A549 (cell line): Measurements from ENCODE around the gene APOBEC3C. TPM values are rescaled to one million over a fixed set of nuclear protein-coding genes. Genes with fewer than 3 reads are reported as not detected.

ENCODE experiments used
- ATAC-seq, 2 experiments: fragments of 200-7000 bp in 1 of 2; fragments of >200 bp in 1 of 2; cut with Nextera tagmentation in 1 of 2; cut with Tn5 transposase in 1 of 2; 3 replicates each; pipeline versions ENCODE4 v1.8.0 to v1.9.1; 2018 to 2020; ENCODE audit warnings: mild to moderate bottlenecking in 1 of 2, moderate library complexity in 1 of 2
- CTCF ChIA-PET: fragments of 300-600 bp; sonication (Branson Sonifier 250); formaldehyde crosslinking; extraction: SDS; loops from one replicate; lab custom pipeline; 2021; ENCODE audit warnings: antibody characterized with exemption, inconsistent platforms; lab: Yijun Ruan, JAX
- POLR2A ChIA-PET: fragments of 350-600 bp; formaldehyde crosslinking; extraction: SDS; loops from one replicate; lab custom pipeline; 2021; ENCODE audit warnings: antibody characterized with exemption, inconsistent platforms; lab: Yijun Ruan, JAX
- DNase-seq, 2 experiments: peaks; one replicate each; pipeline versions ENCODE4 v3.0.0 to v3.0.0-alpha.2; 2011 to 2016; ENCODE audit warnings: low read depth in 1 of 2, low spot score in 1 of 2
- FAIRE-seq: peaks from 2 replicates; lab custom pipeline; 2011; peaks lifted over from hg19 to GRCh38; lab: Jason Lieb, UNC
- H3K27ac ChIP-seq, 2 experiments: fragments of >200 bp; sonication (Bioruptor Twin); formaldehyde crosslinking; 3 replicates each; pipeline ENCODE4 v1.5.1; 2016 to 2017
- H3K4me1 ChIP-seq: fragments of >200 bp; sonication (Bioruptor Twin); formaldehyde crosslinking; 3 replicates; pipeline ENCODE4 v1.6.1; 2016
- H3K4me2 ChIP-seq: fragments of >200 bp; sonication (Bioruptor Twin); formaldehyde crosslinking; 3 replicates; pipeline ENCODE4 v1.6.1; 2016
- H3K4me3 ChIP-seq: fragments of >200 bp; sonication (Bioruptor Twin); formaldehyde crosslinking; 3 replicates; pipeline ENCODE4 v1.5.1; 2016
- H3K9me3 ChIP-seq: fragments of >200 bp; sonication (Bioruptor Twin); formaldehyde crosslinking; 3 replicates; pipeline ENCODE4 v1.6.1; 2016
- ATOH8 ChIP-seq: fragments of 250-450 bp; sonication (Bioruptor Pico); IDR thresholded peaks from 2 replicates; pipeline ENCODE4 v1.5.0; 2020; ENCODE audit warnings: low read depth, mild to moderate bottlenecking, moderate library complexity
- BCL3 ChIP-seq: fragments of >200 bp; sonication (Bioruptor Twin); formaldehyde crosslinking; IDR thresholded peaks from 3 replicates; pipeline ENCODE4 v1.6.1; 2016
- CBX8 ChIP-seq: fragments of 200-600 bp; sonication (generic); IDR thresholded peaks from 2 replicates; pipeline ENCODE4 v1.6.1; 2016
- CEBPB ChIP-seq, 2 experiments: fragments of >200 bp in 1 of 2; sonication (Bioruptor Twin) in 1 of 2; formaldehyde crosslinking in 1 of 2; IDR thresholded peaks; 2 replicates each; pipeline ENCODE4 v1.6.1; 2012 to 2016
- CHD2 ChIP-seq: fragments of 150-350 bp; IDR thresholded peaks from 2 replicates; pipeline ENCODE4 v1.6.1; 2014; ENCODE audit warnings: low read length; ENCODE audit not compliant: partially characterized antibody
- CHD4 ChIP-seq: fragments of 200-600 bp; sonication (generic); IDR thresholded peaks from 2 replicates; pipeline ENCODE4 v1.6.1; 2016; ENCODE audit warnings: antibody characterized with exemption, mild to moderate bottlenecking, borderline replicate concordance
- FOSL2 ChIP-seq, 2 experiments: fragments of 450-650 bp in 1 of 2; fragments of >200 bp in 1 of 2; sonication (Bioruptor Twin) in 1 of 2; formaldehyde crosslinking; IDR thresholded peaks; 2 replicates each; pipeline versions ENCODE4 v1.5.0 to v1.6.1; 2016 to 2020; ENCODE audit warnings: mild to moderate bottlenecking in 1 of 2, moderate library complexity in 1 of 2
- GATA3 ChIP-seq: IDR thresholded peaks from 2 replicates; pipeline ENCODE4 v1.6.1; 2012; ENCODE audit warnings: borderline replicate concordance
- HDAC2 ChIP-seq: fragments of 200-600 bp; sonication (generic); IDR thresholded peaks from 2 replicates; pipeline ENCODE4 v1.6.1; 2016
- HES2 ChIP-seq: fragments of >200 bp; sonication (Bioruptor Twin); formaldehyde crosslinking; IDR thresholded peaks from 2 replicates; pipeline ENCODE4 v1.6.1; 2016
- HOXA7 ChIP-seq: fragments of 250-450 bp; sonication (Bioruptor Pico); IDR thresholded peaks from 2 replicates; pipeline ENCODE4 v1.5.0; 2020; ENCODE audit warnings: mild to moderate bottlenecking, moderate library complexity
- HOXB13 ChIP-seq: fragments of 250-450 bp; sonication (Bioruptor Pico); IDR thresholded peaks from 2 replicates; pipeline ENCODE4 v1.5.0; 2020; ENCODE audit warnings: low read depth, mild to moderate bottlenecking, moderate library complexity
- JUN ChIP-seq, 2 experiments: fragments of >200 bp; sonication (Bioruptor Twin); formaldehyde crosslinking; IDR thresholded peaks; 2 replicates in 1 of 2; 3 replicates in 1 of 2; pipeline ENCODE4 v1.6.1; 2016 to 2017
- MAZ ChIP-seq: fragments of 150-350 bp; IDR thresholded peaks from 2 replicates; pipeline ENCODE4 v1.6.1; 2014; ENCODE audit warnings: antibody characterized with exemption, low read depth, low read length, borderline replicate concordance
- MYC ChIP-seq: IDR thresholded peaks from 2 replicates; pipeline ENCODE4 v1.6.1; 2012; ENCODE audit warnings: mild to moderate bottlenecking, inconsistent platforms, low read length, improper control_type of control experiment, borderline replicate concordance
- PHF8 ChIP-seq: fragments of 200-600 bp; sonication (generic); IDR thresholded peaks from 2 replicates; pipeline ENCODE4 v1.6.1; 2016; ENCODE audit warnings: low read depth, mild to moderate bottlenecking, antibody characterized with exemption, moderate library complexity, borderline replicate concordance
- POLR2A ChIP-seq: IDR thresholded peaks from 2 replicates; pipeline ENCODE4 v1.6.1; 2012; ENCODE audit warnings: mild to moderate bottlenecking, low read length
- RAD21 ChIP-seq, 2 experiments: fragments of >200 bp in 1 of 2; sonication (Bioruptor Twin) in 1 of 2; formaldehyde crosslinking in 1 of 2; IDR thresholded peaks in 1 of 2; conservative IDR thresholded peaks in 1 of 2; 2 replicates in 1 of 2; 3 replicates in 1 of 2; pipeline ENCODE4 v1.6.1; 2012 to 2018; ENCODE audit warnings: inconsistent platforms in 1 of 2
- RFX5 ChIP-seq: fragments of 450-650 bp; IDR thresholded peaks from 2 replicates; pipeline ENCODE4 v1.7.1; 2014; ENCODE audit warnings: antibody characterized with exemption, mild to moderate bottlenecking, moderate library complexity
- RNF2 ChIP-seq: fragments of 200-600 bp; sonication (generic); IDR thresholded peaks from 2 replicates; pipeline ENCODE4 v1.6.1; 2016; ENCODE audit warnings: low read depth, mild to moderate bottlenecking, antibody characterized with exemption, moderate library complexity, borderline replicate concordance
- SMC3 ChIP-seq: fragments of >200 bp; sonication (Bioruptor Twin); formaldehyde crosslinking; IDR thresholded peaks from 3 replicates; pipeline ENCODE4 v1.6.1; 2018; ENCODE audit warnings: inconsistent platforms
- WGBS: methylation state at CpG from one replicate; pipeline ENCODE4 v1.1.6; 2017; ENCODE audit errors: missing lambda C conversion rate; 5-methylcytosine and 5-hydroxymethylcytosine counted together
- polyA minus RNA-seq: library from RNA; depleted of rRNA, polyadenylated mRNA; stranded (reverse); fragments of >200 nt; gene quantifications from 2 replicates; pipeline ENCODE4 v1.2.3, GENCODE V29; 2011; rRNA and poly(A)+ RNA removed
- polyA plus RNA-seq, 4 experiments: library from polyadenylated mRNA; depleted of rRNA in 3 of 4; stranded (reverse); fragments of >200 nt; fragmentation: RNase III in 1 of 4; extraction: RNeasy Plus Mini Kit Qiagen cat#74134 plus additional on column Dnase treatment in 1 of 4; gene quantifications; 2 replicates in 3 of 4; 3 replicates in 1 of 4; pipeline ENCODE4 v1.2.3, GENCODE V29; 2011 to 2017
- TF ChIP-seq, protein P1 (sequence below): fragments of 250-450 bp; sonication (Bioruptor Pico); IDR thresholded peaks from 2 replicates; pipeline ENCODE4 v1.5.0; 2021; ENCODE audit warnings: mild to moderate bottlenecking, moderate library complexity, borderline replicate concordance

The APOBEC3C gene
- 15.1 and 22.2 TPM in 2 replicates for polyA plus RNA-seq (2011; rRNA removed)
- polyA plus RNA-seq (2012; cell fraction: cytosol; rRNA removed): 8.4 and 10.6 TPM in 2 replicates
- 9.4 and 10.2 TPM in 2 replicates for polyA plus RNA-seq (2012; cell fraction: nucleus; rRNA removed)
- polyA plus RNA-seq (2017; fragmentation: RNase III; extraction: RNeasy Plus Mini Kit Qiagen cat#74134 plus additional on column Dnase treatment): 29.3 to 31.7 TPM (median 31.1 TPM) in 3 replicates
- 14.1 and 21.0 TPM in 2 replicates for polyA minus RNA-seq

- peak within 1 kb of the TSS; percentile 66 for H3K4me3 ChIP-seq
- peak; percentile 95 to 98 for ATAC-seq
- CTCF ChIA-PET: interaction anchor here (1.1 to 2.2 kb wide), 3 partner anchors 10 to 246 kb away, joined by 4 to 14 read pairs (median 5); no protein-coding TSS in a partner anchor
Observed at GRCh38 chr22:39013942-39014722, at the start of gene APOBEC3C. APOBEC3C (plus strand) TSS chr22:39014257; CDS start chr22:39014363, 106 bp downstream.

DNA sequence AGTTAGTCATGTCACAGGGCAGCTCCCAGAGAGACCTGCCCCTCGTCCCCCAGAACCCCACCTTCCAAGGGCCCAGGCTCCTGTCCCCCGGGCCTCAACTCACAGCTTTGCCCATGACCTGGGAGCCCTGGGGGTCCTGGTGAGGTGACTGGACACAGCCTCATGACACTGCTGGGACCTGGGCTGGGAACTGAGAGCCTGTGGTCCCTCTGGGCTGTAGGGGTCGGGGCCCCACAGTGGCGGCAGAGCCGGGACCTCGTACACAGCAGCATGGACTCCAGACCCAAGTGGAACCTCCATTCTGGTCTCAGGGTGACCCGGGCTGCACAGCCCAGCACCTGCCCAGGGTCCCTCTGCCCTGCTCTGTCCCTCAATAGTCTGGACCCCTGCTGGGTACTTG is 49.8 kb upstream of the APOBEC3C start:
- POLR2A ChIA-PET: no interaction called here
- FAIRE-seq: no peak
- 67% methylated on average over 1 of the region's 7 CpGs for WGBS
- CTCF ChIA-PET: interaction anchor here (0.6 to 1.5 kb wide), 3 partner anchors 10 to 16 kb away, joined by 3 to 4 read pairs (median 4); no protein-coding TSS in a partner anchor
- H3K27ac ChIP-seq: no peak overlapping the region
- 0 out of 3 replicates have a peak, but pooled peaks cover 4% of the 10 kb centered on the region for H3K4me1 ChIP-seq
- H3K4me3 ChIP-seq: no peak overlapping the region
- no peak for DNase-seq
- no peak for ATAC-seq
- 0 out of 3 replicates have a peak overlapping the region, but pooled peaks have one; percentile 17 for H3K4me2 ChIP-seq
- H3K9me3 ChIP-seq: no peaks in the 10 kb centered on the region
- TF ChIP-seq ATOH8 (CRISPR knock-in tag) (no peak), HDAC2 (no peak), CHD2 (no peak), RFX5 (no peak), SMC3 (no peak), CHD4 (no peak), BCL3 (no peak), RAD21 (conservative IDR thresholded peaks at IDR 0.05 in 1 of 2, IDR thresholded peaks at IDR 0.05 in 1 of 2) (no peak), CBX8 (no peak), MYC (no peak), JUN (IDR thresholded peaks at IDR 0.05) (no peak), HES2 (no peak), RNF2 (no peak), HOXB13 (CRISPR knock-in tag) (no peak), POLR2A (no peak), CEBPB (IDR thresholded peaks at IDR 0.05) (no peak), MAZ (no peak)
- TF ChIP-seq, protein P1, sequence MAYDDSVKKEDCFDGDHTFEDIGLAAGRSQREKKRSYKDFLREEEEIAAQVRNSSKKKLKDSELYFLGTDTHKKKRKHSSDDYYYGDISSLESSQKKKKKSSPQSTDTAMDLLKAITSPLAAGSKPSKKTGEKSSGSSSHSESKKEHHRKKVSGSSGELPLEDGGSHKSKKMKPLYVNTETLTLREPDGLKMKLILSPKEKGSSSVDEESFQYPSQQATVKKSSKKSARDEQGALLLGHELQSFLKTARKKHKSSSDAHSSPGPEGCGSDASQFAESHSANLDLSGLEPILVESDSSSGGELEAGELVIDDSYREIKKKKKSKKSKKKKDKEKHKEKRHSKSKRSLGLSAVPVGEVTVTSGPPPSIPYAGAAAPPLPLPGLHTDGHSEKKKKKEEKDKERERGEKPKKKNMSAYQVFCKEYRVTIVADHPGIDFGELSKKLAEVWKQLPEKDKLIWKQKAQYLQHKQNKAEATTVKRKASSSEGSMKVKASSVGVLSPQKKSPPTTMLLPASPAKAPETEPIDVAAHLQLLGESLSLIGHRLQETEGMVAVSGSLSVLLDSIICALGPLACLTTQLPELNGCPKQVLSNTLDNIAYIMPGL (CRISPR knock-in tag): no peak

More at GRCh38 chr22:39013942-39014722, at the start of gene APOBEC3C:
- 6% methylated on average over 5 of the region's 18 CpGs for WGBS
- Histone ChIP-seq H3K4me2 (peak within 1 kb of the TSS; percentile 96), H3K4me1 (peaks cover 13% of the 10 kb centered on the region), H3K9me3 (no peaks in the 10 kb centered on the region), H3K27ac (peak within 1 kb of the TSS; percentile 85 to 98)
- FAIRE-seq (no peak), DNase-seq (peak; percentile 58 to 80)
- TF ChIP-seq GATA3: no peak
- no peak for TF ChIP-seq FOSL2 (IDR thresholded peaks at IDR 0.05)
- TF ChIP-seq FOSL2 (CRISPR knock-in tag; IDR thresholded peaks at IDR 0.05): peak; percentile 12; the same call in 1 of the 2 replicates
- 0 out of 5 replicates have a peak, but pooled peaks of 1 of the 2 experiments have one; percentile 14 for TF ChIP-seq RAD21 (conservative IDR thresholded peaks at IDR 0.05 in 1 of 2, IDR thresholded peaks at IDR 0.05 in 1 of 2)
- peak; percentile 51 for TF ChIP-seq POLR2A
- peak; percentile 28; the same call in 1 of the 2 replicates for TF ChIP-seq PHF8
- no peak for TF ChIP-seq HOXA7 (CRISPR knock-in tag)
- TF ChIP-seq JUN (IDR thresholded peaks at IDR 0.05): peak in 1 of 2 experiments; percentile 57; a peak in 2 of 5 replicates
- POLR2A ChIA-PET: no interaction called here
